Stimulated activated naive CD8-positive, alpha-beta T cell treated with anti-CD3 and anti-CD28 coated beads, Interleukin-15, Interleukin-2, amounts not matched to agents 100 ng/mL and 50 ng/mL, for 24 hours (primary cell): ENCODE data around the gene ERBB4.

Source experiments
- H3K27ac Mint-ChIP-seq: one replicate; pipeline ENCODE4 v1.8.0; 2021; ENCODE audit warnings: mild to moderate bottlenecking, mixed read lengths
- H3K27me3 Mint-ChIP-seq: one replicate; pipeline ENCODE4 v1.8.0; 2021; ENCODE audit warnings: mixed read lengths
- H3K36me3 Mint-ChIP-seq: one replicate; pipeline ENCODE4 v1.8.0; 2021; ENCODE audit warnings: low read depth, mixed read lengths
- H3K4me1 Mint-ChIP-seq: one replicate; pipeline ENCODE4 v1.8.0; 2021; ENCODE audit warnings: low read depth, mixed read lengths
- H3K4me3 Mint-ChIP-seq: one replicate; pipeline ENCODE4 v1.8.0; 2021; ENCODE audit warnings: mild to moderate bottlenecking, mixed read lengths
- H3K9me3 Mint-ChIP-seq: one replicate; pipeline ENCODE4 v1.8.0; 2021; ENCODE audit warnings: mixed read lengths

Gene ERBB4

GRCh38 chr2:212337486-212338343 is 200.9 kb downstream of the ERBB4 start:
- Mint-ChIP-seq H3K36me3 (no peaks in the 10 kb centered on the region), H3K4me3 (no peak overlapping the region), H3K27me3 (no peaks in the 10 kb centered on the region), H3K27ac (no peak overlapping the region), H3K4me1 (no peaks in the 10 kb centered on the region), H3K9me3 (no peaks in the 10 kb centered on the region)

- Mint-ChIP-seq H3K9me3 (no peaks in the 10 kb centered on the region), H3K27me3 (no peaks in the 10 kb centered on the region), H3K27ac (no peak overlapping the region), H3K36me3 (no peaks in the 10 kb centered on the region), H3K4me1 (no peaks in the 10 kb centered on the region), H3K4me3 (no peak overlapping the region)
These were observed 201.6 kb downstream of the ERBB4 start for GRCh38 chr2:212337036-212337435.

GRCh38 chr2:212330263-212330662 is 208.3 kb downstream of the ERBB4 start:
- Mint-ChIP-seq H3K27me3 (no peaks in the 10 kb centered on the region), H3K9me3 (peaks cover 3% of the 10 kb centered on the region), H3K4me3 (no peak overlapping the region), H3K36me3 (no peaks in the 10 kb centered on the region), H3K4me1 (no peaks in the 10 kb centered on the region), H3K27ac (no peak overlapping the region)

GRCh38 chr2:212328712-212329496 is 209.7 kb downstream of the ERBB4 start:
- no peak overlapping the region for H3K27ac Mint-ChIP-seq
- no peaks in the 10 kb centered on the region for H3K36me3 Mint-ChIP-seq
- no peaks in the 10 kb centered on the region for H3K27me3 Mint-ChIP-seq
- no peak overlapping the region for H3K4me3 Mint-ChIP-seq
- H3K9me3 Mint-ChIP-seq, result peaks cover 3% of the 10 kb centered on the region
- no peaks in the 10 kb centered on the region for H3K4me1 Mint-ChIP-seq

GRCh38 chr2:212328136-212328535 is 210.5 kb downstream of the ERBB4 start:
- Mint-ChIP-seq H3K27ac (no peak overlapping the region), H3K9me3 (peaks cover 3% of the 10 kb centered on the region), H3K4me3 (no peak overlapping the region), H3K27me3 (no peaks in the 10 kb centered on the region), H3K36me3 (no peaks in the 10 kb centered on the region), H3K4me1 (no peaks in the 10 kb centered on the region)

GRCh38 chr2:212327171-212327809 is 211.3 kb downstream of the ERBB4 start:
- H3K4me3 Mint-ChIP-seq, result no peak overlapping the region
- H3K27me3 Mint-ChIP-seq, result no peaks in the 10 kb centered on the region

GRCh38 chr2:212318636-212319035 is 220.0 kb downstream of the ERBB4 start:
- H3K4me3 Mint-ChIP-seq, result no peak overlapping the region
- H3K27ac Mint-ChIP-seq, result no peak overlapping the region
- H3K27me3 Mint-ChIP-seq, result no peaks in the 10 kb centered on the region
- no peaks in the 10 kb centered on the region for H3K4me1 Mint-ChIP-seq
- H3K9me3 Mint-ChIP-seq, result no peaks in the 10 kb centered on the region
- no peaks in the 10 kb centered on the region for H3K36me3 Mint-ChIP-seq

More at GRCh38 chr2:212327171-212327809, 211.3 kb downstream of the ERBB4 start:
- H3K36me3 Mint-ChIP-seq, result no peaks in the 10 kb centered on the region
- peaks cover 3% of the 10 kb centered on the region for H3K9me3 Mint-ChIP-seq
- H3K27ac Mint-ChIP-seq, result no peak overlapping the region
- no peaks in the 10 kb centered on the region for H3K4me1 Mint-ChIP-seq

- H3K9me3 Mint-ChIP-seq, result no peaks in the 10 kb centered on the region
- no peak overlapping the region for H3K27ac Mint-ChIP-seq
- no peaks in the 10 kb centered on the region for H3K4me1 Mint-ChIP-seq
- H3K4me3 Mint-ChIP-seq, result no peak overlapping the region
- H3K27me3 Mint-ChIP-seq, result no peaks in the 10 kb centered on the region
- no peaks in the 10 kb centered on the region for H3K36me3 Mint-ChIP-seq
These were observed 223.9 kb downstream of the ERBB4 start for GRCh38 chr2:212314680-212315079.

GRCh38 chr2:212311807-212312404 is 226.7 kb downstream of the ERBB4 start:
- H3K4me1 Mint-ChIP-seq, result no peaks in the 10 kb centered on the region
- no peaks in the 10 kb centered on the region for H3K9me3 Mint-ChIP-seq
- H3K36me3 Mint-ChIP-seq, result no peaks in the 10 kb centered on the region
- H3K4me3 Mint-ChIP-seq, result no peak overlapping the region
- H3K27me3 Mint-ChIP-seq, result no peaks in the 10 kb centered on the region
- no peak overlapping the region for H3K27ac Mint-ChIP-seq

GRCh38 chr2:212299943-212300342 is 238.7 kb downstream of the ERBB4 start:
- no peak overlapping the region for H3K4me3 Mint-ChIP-seq

GRCh38 chr2:212299333-212299732 is 239.3 kb downstream of the ERBB4 start:
- no peak overlapping the region for H3K27ac Mint-ChIP-seq
- H3K27me3 Mint-ChIP-seq, result no peaks in the 10 kb centered on the region
- H3K4me3 Mint-ChIP-seq, result no peak overlapping the region
- H3K36me3 Mint-ChIP-seq, result no peaks in the 10 kb centered on the region
- H3K4me1 Mint-ChIP-seq, result no peaks in the 10 kb centered on the region
- no peaks in the 10 kb centered on the region for H3K9me3 Mint-ChIP-seq

More at GRCh38 chr2:212299943-212300342, 238.7 kb downstream of the ERBB4 start:
- Mint-ChIP-seq H3K36me3 (no peaks in the 10 kb centered on the region), H3K27me3 (no peaks in the 10 kb centered on the region), H3K27ac (no peak overlapping the region), H3K4me1 (no peaks in the 10 kb centered on the region), H3K9me3 (no peaks in the 10 kb centered on the region)

GRCh38 chr2:212295571-212295970 is 243.0 kb downstream of the ERBB4 start:
- H3K9me3 Mint-ChIP-seq, result no peaks in the 10 kb centered on the region
- H3K4me3 Mint-ChIP-seq, result no peak overlapping the region
- H3K4me1 Mint-ChIP-seq, result no peaks in the 10 kb centered on the region
- no peaks in the 10 kb centered on the region for H3K36me3 Mint-ChIP-seq
- H3K27ac Mint-ChIP-seq, result no peak overlapping the region
- no peaks in the 10 kb centered on the region for H3K27me3 Mint-ChIP-seq

GRCh38 chr2:212294816-212295215 is 243.8 kb downstream of the ERBB4 start:
- Mint-ChIP-seq H3K9me3 (no peaks in the 10 kb centered on the region), H3K4me1 (no peaks in the 10 kb centered on the region), H3K36me3 (no peaks in the 10 kb centered on the region), H3K27me3 (no peaks in the 10 kb centered on the region), H3K4me3 (no peak overlapping the region), H3K27ac (no peak overlapping the region)

GRCh38 chr2:212289301-212289700 is 249.3 kb downstream of the ERBB4 start:
- no peak overlapping the region for H3K27ac Mint-ChIP-seq
- no peaks in the 10 kb centered on the region for H3K27me3 Mint-ChIP-seq
- H3K9me3 Mint-ChIP-seq, result no peaks in the 10 kb centered on the region
- H3K4me1 Mint-ChIP-seq, result no peaks in the 10 kb centered on the region
- no peaks in the 10 kb centered on the region for H3K36me3 Mint-ChIP-seq
- H3K4me3 Mint-ChIP-seq, result no peak overlapping the region

- Mint-ChIP-seq H3K27ac (no peak overlapping the region), H3K4me3 (no peak overlapping the region), H3K36me3 (no peaks in the 10 kb centered on the region), H3K9me3 (no peaks in the 10 kb centered on the region), H3K27me3 (no peaks in the 10 kb centered on the region), H3K4me1 (no peaks in the 10 kb centered on the region)
These were observed 250.3 kb downstream of the ERBB4 start for GRCh38 chr2:212288308-212288707.
